Measurements from ENCODE around the gene XPO6. TPM values are rescaled to one million over a fixed set of nuclear protein-coding genes. Genes with fewer than 3 reads are reported as not detected.

The XPO6 gene
- total and polyA plus RNA-seq, 4 donors = 52.9 to 172 (median 126) TPM

- no peak for TF ChIP-seq CTCF (IDR thresholded peaks at IDR 0.05; ENCODE audit: control extremely low read depth, extremely low read depth)
- Histone ChIP-seq H3K4me3 (no peak overlapping the region), H3K36me3 (ENCODE audit: control insufficient read depth in 4 of 4, insufficient read depth in 4 of 4, low read length in 4 of 4) (peaks cover 7 to 27% (median 19%) of the 10 kb centered on the region in 4 donors), H3K9me3 (ENCODE audit: control insufficient read depth in 4 of 4, insufficient read depth in 3 of 4, low read length in 3 of 4) (no peaks in the 10 kb centered on the region), H3K4me1 (ENCODE audit: control insufficient read depth in 5 of 5, insufficient read depth in 5 of 5, low read length in 5 of 5) (peaks cover 0 to 7% (median 0%) of the 10 kb centered on the region in 5 donors), H3K9ac (ENCODE audit: insufficient read depth in 1 of 2, low read length in 2 of 2) (no peak overlapping the region), H3K27ac (ENCODE audit: low read depth in 1 of 2, low read length in 1 of 2) (no peak overlapping the region), H3K27me3 (ENCODE audit: control insufficient read depth in 3 of 3, insufficient read depth in 3 of 3, low read length in 2 of 3) (no peaks in the 10 kb centered on the region)
- 96 to 97% methylated on average over 3 of the region's 3 CpGs for WGBS, 2 donors
- DNase-seq (no peak), ATAC-seq (ENCODE audit: insufficient read depth, low FRiP score) (no peak)
Observed at GRCh38 chr16:28167730-28168129, 44.0 kb downstream of the XPO6 start.

GRCh38 chr16:28167221-28167620 lies 44.5 kb downstream of the XPO6 start:
- Histone ChIP-seq H3K4me3 (no peak overlapping the region), H3K36me3 (ENCODE audit: control insufficient read depth in 4 of 4, insufficient read depth in 4 of 4, low read length in 4 of 4) (peaks cover 3 to 27% (median 19%) of the 10 kb centered on the region in 4 donors), H3K9ac (ENCODE audit: insufficient read depth in 1 of 2, low read length in 2 of 2) (no peak overlapping the region), H3K27me3 (ENCODE audit: control insufficient read depth in 3 of 3, insufficient read depth in 3 of 3, low read length in 2 of 3) (no peaks in the 10 kb centered on the region), H3K4me1 (ENCODE audit: control insufficient read depth in 5 of 5, insufficient read depth in 5 of 5, low read length in 5 of 5) (peaks cover 0 to 7% (median 0%) of the 10 kb centered on the region in 5 donors), H3K27ac (ENCODE audit: low read depth in 1 of 2, low read length in 1 of 2) (peak overlapping the region in 1 of 2 donors; percentile 21), H3K9me3 (ENCODE audit: control insufficient read depth in 4 of 4, insufficient read depth in 3 of 4, low read length in 3 of 4) (no peaks in the 10 kb centered on the region)
- no peak for ATAC-seq (ENCODE audit: insufficient read depth, low FRiP score)
- no peak for TF ChIP-seq CTCF (IDR thresholded peaks at IDR 0.05; ENCODE audit: control extremely low read depth, extremely low read depth)
- WGBS, 2 donors = 95 to 97% methylated on average over 7 of the region's 7 CpGs
- no peak for DNase-seq

- H3K4me3 ChIP-seq = no peak overlapping the region
- WGBS, 2 donors = 80 to 84% methylated on average over 5 of the region's 5 CpGs
- H3K4me1 ChIP-seq (ENCODE audit: control insufficient read depth in 5 of 5, insufficient read depth in 5 of 5, low read length in 5 of 5) = peaks cover 0 to 7% (median 0%) of the 10 kb centered on the region in 5 donors
- no peak for TF ChIP-seq CTCF (IDR thresholded peaks at IDR 0.05; ENCODE audit: control extremely low read depth, extremely low read depth)
- no peaks in the 10 kb centered on the region for H3K9me3 ChIP-seq (ENCODE audit: control insufficient read depth in 4 of 4, insufficient read depth in 3 of 4, low read length in 3 of 4)
- H3K36me3 ChIP-seq (ENCODE audit: control insufficient read depth in 4 of 4, insufficient read depth in 4 of 4, low read length in 4 of 4) = peaks cover 3 to 27% (median 21%) of the 10 kb centered on the region in 4 donors
- no peaks in the 10 kb centered on the region for H3K27me3 ChIP-seq (ENCODE audit: control insufficient read depth in 3 of 3, insufficient read depth in 3 of 3, low read length in 2 of 3)
- peak overlapping the region in 1 of 2 donors; percentile 3 for H3K27ac ChIP-seq (ENCODE audit: low read depth in 1 of 2, low read length in 1 of 2)
- no peak for ATAC-seq (ENCODE audit: insufficient read depth, low FRiP score)
- DNase-seq = no peak
- H3K9ac ChIP-seq (ENCODE audit: insufficient read depth in 1 of 2, low read length in 2 of 2) = no peak overlapping the region
Observed at GRCh38 chr16:28166394-28167208, 45.2 kb downstream of the XPO6 start.
